ENCODE measurements around the gene FMO4.
"Not testable (repeated sequence)": the region's sequence is repeated elsewhere in the genome, so short reads cannot be mapped to it uniquely, and the experiment has no call there.

Gene FMO4

GRCh38 chr1:171379846-171380245 lies 65.9 kb downstream of the FMO4 start:
- Histone ChIP-seq H3K36me3 (ENCODE audit: insufficient read depth) (no peaks in the 10 kb centered on the region), H3K27ac (no peak overlapping the region), H3K9ac (no peak overlapping the region), H4K20me1 (ENCODE audit: insufficient read depth) (no peaks in the 10 kb centered on the region), H3K27me3 (ENCODE audit: insufficient read depth, low read depth) (no peaks in the 10 kb centered on the region), H2AFZ (ENCODE audit: low read depth) (no peak overlapping the region), H3K4me3 (IDR thresholded peaks at IDR 0.05; ENCODE audit: insufficient read depth, low read depth, low read length) (no peak overlapping the region), H3K4me1 (ENCODE audit: low read depth, poor library complexity, severe bottlenecking) (no peaks in the 10 kb centered on the region), H3K79me2 (ENCODE audit: insufficient read depth, low read depth) (no peaks in the 10 kb centered on the region), H3K4me2 (no peak overlapping the region)
- TF ChIP-seq CTCF (conservative IDR thresholded peaks at IDR 0.05; ENCODE audit: low read depth, low read length): no peak

GRCh38 chr1:171381866-171382210 lies 67.9 kb downstream of the FMO4 start:
- Histone ChIP-seq H3K9ac (no peak overlapping the region), H3K4me1 (ENCODE audit: low read depth, poor library complexity, severe bottlenecking) (no peaks in the 10 kb centered on the region), H3K4me3 (IDR thresholded peaks at IDR 0.05; ENCODE audit: insufficient read depth, low read depth, low read length) (no peak overlapping the region), H3K27me3 (ENCODE audit: insufficient read depth, low read depth) (no peaks in the 10 kb centered on the region), H2AFZ (ENCODE audit: low read depth) (no peak overlapping the region), H3K27ac (no peak overlapping the region), H3K36me3 (ENCODE audit: insufficient read depth) (no peaks in the 10 kb centered on the region), H3K4me2 (no peak overlapping the region), H3K79me2 (ENCODE audit: insufficient read depth, low read depth) (no peaks in the 10 kb centered on the region), H4K20me1 (ENCODE audit: insufficient read depth) (no peaks in the 10 kb centered on the region)
- TF ChIP-seq CTCF (conservative IDR thresholded peaks at IDR 0.05; ENCODE audit: low read depth, low read length): no peak

GRCh38 chr1:171384496-171384895 lies 70.5 kb downstream of the FMO4 start:
- Histone ChIP-seq H3K27ac (no peak overlapping the region), H3K27me3 (ENCODE audit: insufficient read depth, low read depth) (no peaks in the 10 kb centered on the region), H4K20me1 (ENCODE audit: insufficient read depth) (no peaks in the 10 kb centered on the region), H3K4me1 (ENCODE audit: low read depth, poor library complexity, severe bottlenecking) (no peaks in the 10 kb centered on the region), H3K4me3 (IDR thresholded peaks at IDR 0.05; ENCODE audit: insufficient read depth, low read depth, low read length) (no peak overlapping the region), H3K36me3 (ENCODE audit: insufficient read depth) (no peaks in the 10 kb centered on the region), H3K79me2 (ENCODE audit: insufficient read depth, low read depth) (no peaks in the 10 kb centered on the region), H3K4me2 (no peak overlapping the region), H3K9ac (no peak overlapping the region), H2AFZ (ENCODE audit: low read depth) (no peak overlapping the region)
- TF ChIP-seq CTCF (conservative IDR thresholded peaks at IDR 0.05; ENCODE audit: low read depth, low read length): no peak

- Histone ChIP-seq H3K79me2 (ENCODE audit: insufficient read depth, low read depth) (no peaks in the 10 kb centered on the region), H3K4me3 (IDR thresholded peaks at IDR 0.05; ENCODE audit: insufficient read depth, low read depth, low read length) (no peak overlapping the region), H3K9ac (no peak overlapping the region), H3K4me2 (no peak overlapping the region), H3K27ac (no peak overlapping the region), H2AFZ (ENCODE audit: low read depth) (no peak overlapping the region), H3K4me1 (ENCODE audit: low read depth, poor library complexity, severe bottlenecking) (no peaks in the 10 kb centered on the region), H3K36me3 (ENCODE audit: insufficient read depth) (no peaks in the 10 kb centered on the region), H3K27me3 (ENCODE audit: insufficient read depth, low read depth) (no peaks in the 10 kb centered on the region), H4K20me1 (ENCODE audit: insufficient read depth) (no peaks in the 10 kb centered on the region)
- no peak for TF ChIP-seq CTCF (conservative IDR thresholded peaks at IDR 0.05; ENCODE audit: low read depth, low read length)
These were observed 75.2 kb downstream of the FMO4 start for GRCh38 chr1:171389171-171389570.

GRCh38 chr1:171390740-171391139 lies 76.8 kb downstream of the FMO4 start:
- H3K4me1 ChIP-seq (ENCODE audit: low read depth, poor library complexity, severe bottlenecking); H3K4me3 ChIP-seq (IDR thresholded peaks at IDR 0.05; ENCODE audit: insufficient read depth, low read depth, low read length); H3K4me2 ChIP-seq; H3K36me3 ChIP-seq (ENCODE audit: insufficient read depth); H4K20me1 ChIP-seq (ENCODE audit: insufficient read depth); H3K9ac ChIP-seq; H3K79me2 ChIP-seq (ENCODE audit: insufficient read depth, low read depth); H3K27ac ChIP-seq; H3K27me3 ChIP-seq (ENCODE audit: insufficient read depth, low read depth); H2AFZ ChIP-seq (ENCODE audit: low read depth): not testable (repeated sequence)

Data from KMS-11 (cell line).